Medulla oblongata (tissue), 1 donor: ENCODE measurements around the gene CHCHD6.
A peak's percentile ranks its signal among the peaks of the same experiment; 100 is the strongest.

Source experiments
- DNase-seq: peaks from one replicate; pipeline ENCODE4 v3.0.0-alpha.2; 2015; ENCODE audit errors: extremely low spot score

The CHCHD6 gene

GRCh38 chr3:126939733-126940132 lies 235.7 kb downstream of the CHCHD6 start:
- DNase-seq = no peak

DNA sequence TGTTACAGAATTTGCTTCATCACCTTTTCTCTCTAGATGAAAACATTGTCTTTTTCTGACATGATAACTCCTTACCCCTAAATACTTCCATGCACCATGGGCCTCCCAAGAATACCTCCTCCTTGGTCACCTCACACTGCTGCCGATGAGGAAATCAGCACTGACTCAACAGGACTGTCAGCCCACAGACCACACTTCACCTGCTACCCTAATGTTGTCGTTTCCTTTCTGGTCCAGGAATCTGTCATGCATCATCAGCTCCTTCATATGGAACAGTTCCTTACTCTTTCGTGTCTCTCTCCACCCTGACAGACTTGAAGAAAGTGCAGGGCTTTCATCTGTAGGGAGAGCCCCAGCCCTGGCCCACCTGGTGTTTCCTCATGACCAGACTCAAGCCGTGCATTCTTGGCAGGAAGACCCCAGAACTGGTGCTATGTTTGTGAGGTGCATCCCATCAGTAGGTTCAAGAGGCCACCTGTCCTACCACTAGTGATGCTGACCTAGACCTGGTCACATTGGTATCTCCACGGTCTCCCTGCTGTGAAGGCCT lies 237.8 kb downstream of the CHCHD6 start:
- no peak for DNase-seq

- no peak for DNase-seq
These were observed 240.3 kb downstream of the CHCHD6 start for GRCh38 chr3:126944089-126944965.

DNA sequence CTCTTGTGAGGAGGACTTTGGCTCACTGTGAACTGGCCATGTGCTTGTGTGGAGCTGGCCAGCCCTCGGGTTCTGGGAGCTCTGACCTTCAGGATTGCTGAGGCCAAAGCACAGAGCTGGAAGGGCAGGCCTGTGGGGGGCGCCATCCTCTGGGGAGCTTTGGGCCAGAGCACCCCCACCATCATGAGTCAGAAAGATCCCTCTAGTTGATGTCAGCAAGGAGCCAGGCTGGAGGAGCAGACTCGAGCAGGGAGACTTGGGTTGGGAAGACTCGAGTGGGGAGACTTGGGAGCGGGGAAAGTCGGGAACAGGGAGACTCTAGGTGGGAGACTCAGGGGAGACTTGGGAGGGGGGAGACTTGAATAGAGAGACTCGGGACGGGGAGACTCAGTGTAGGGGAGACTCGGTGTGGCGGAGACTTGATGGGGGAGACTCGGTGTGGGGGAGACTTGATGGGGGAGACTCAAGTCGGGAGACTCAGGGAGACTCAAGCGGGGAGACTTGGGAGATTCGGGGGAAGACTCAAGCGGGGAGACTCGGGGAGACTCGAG lies 241.2 kb downstream of the CHCHD6 start:
- no peak for DNase-seq

DNA sequence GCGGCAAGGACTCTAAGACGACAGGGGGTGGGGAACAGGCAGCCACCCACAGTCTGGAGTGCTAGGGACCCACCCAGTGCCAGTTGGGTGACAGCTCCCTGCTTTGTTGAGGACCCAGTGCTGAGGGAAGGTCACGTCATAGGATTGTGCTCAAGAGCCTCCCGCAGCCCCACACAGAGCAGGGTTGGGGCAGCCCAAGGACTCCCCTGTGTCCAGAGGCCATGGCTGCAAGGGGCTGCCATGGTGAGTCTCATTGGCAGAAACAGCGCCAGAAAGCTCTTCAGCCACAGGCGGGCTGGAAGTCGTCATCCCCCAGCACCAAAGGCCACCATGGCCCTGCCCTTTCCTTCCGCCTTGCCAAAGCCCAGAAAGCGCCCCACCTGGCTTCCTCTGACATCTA lies 241.9 kb downstream of the CHCHD6 start:
- no peak for DNase-seq

GRCh38 chr3:126946405-126946804 lies 242.4 kb downstream of the CHCHD6 start:
- no peak for DNase-seq

GRCh38 chr3:126947429-126947828 lies 243.4 kb downstream of the CHCHD6 start:
- peak; percentile 66 for DNase-seq

DNA sequence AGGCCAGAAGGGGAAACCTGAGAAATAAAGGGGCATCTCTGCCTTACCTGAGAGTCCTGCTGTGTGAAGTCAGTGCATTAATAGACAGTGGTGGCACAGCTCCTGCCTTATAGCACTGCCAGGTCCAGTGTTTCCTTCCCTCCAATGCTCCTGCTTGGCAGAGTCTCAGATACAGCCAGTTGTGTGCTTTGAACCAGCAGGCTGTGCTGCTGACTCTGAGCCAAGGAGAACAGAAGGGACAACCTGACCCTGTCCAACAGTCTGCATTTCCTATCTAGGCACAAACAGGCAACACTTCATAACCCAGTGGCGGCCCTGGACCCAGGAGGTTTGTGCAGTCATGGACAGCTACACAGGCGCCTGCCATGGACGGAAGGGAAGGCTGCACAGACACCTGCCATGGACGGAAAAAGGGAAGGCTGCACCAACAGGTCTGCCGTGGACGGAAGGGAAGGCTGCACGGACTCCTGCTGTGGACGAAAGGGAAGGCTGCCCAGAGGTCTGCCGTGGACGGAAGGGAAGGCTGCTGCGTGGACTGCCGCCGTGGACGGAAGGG lies 245.0 kb downstream of the CHCHD6 start:
- DNase-seq = no peak

DNA sequence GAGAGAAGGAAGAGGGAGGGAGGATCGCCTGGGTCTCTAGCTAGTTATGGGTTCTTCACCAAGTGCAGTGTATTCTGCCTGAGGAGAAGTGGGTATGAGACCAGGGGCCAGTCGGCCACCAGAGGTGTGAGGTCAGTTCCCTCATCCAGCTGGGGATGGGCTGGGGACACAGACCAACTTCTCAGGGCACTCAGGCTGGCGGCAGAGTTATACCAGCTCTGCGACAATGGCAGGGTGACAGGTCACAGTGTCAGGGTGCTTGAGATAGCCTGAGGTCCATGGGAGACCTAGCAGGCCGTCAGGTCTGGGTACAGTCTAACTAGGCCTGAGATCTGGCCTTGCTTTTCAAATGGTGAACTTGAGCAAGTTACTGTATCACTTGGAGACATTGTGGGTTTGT lies 247.5 kb downstream of the CHCHD6 start:
- no peak for DNase-seq

- DNase-seq = no peak
These were observed 248.4 kb downstream of the CHCHD6 start for GRCh38 chr3:126952261-126952982.

DNA sequence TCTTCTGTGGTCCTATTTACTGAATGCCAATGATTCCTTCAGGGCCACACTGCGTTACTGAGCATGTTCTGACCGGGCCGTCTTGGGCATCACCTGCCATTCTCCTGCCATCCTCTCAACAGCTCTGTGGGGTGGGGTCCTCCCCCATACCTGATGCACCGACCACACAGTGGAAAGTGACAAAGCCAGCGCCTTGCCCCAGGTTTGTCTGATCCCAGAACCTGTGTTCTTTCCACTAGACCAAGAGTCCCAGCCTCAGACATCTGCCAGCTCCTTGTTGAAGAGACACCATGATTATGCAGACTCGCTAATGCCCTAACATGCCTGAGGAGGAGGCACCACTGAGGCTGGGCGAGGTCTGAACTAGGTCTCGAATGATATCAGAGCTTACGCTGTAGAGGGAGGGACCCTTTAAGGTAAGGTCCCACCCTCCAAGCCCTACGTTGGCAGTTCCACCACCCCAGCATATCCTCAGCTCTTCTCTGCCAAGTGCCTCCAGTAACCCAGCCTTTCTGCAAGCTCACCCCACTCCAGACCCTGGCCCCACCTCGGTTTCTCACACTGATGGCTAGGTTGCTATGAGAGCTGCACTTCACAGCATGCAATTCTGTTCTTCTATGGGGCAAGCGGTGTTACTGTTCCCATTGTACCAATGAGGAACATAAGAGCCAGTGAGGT lies 249.1 kb downstream of the CHCHD6 start:
- no peak for DNase-seq

DNA sequence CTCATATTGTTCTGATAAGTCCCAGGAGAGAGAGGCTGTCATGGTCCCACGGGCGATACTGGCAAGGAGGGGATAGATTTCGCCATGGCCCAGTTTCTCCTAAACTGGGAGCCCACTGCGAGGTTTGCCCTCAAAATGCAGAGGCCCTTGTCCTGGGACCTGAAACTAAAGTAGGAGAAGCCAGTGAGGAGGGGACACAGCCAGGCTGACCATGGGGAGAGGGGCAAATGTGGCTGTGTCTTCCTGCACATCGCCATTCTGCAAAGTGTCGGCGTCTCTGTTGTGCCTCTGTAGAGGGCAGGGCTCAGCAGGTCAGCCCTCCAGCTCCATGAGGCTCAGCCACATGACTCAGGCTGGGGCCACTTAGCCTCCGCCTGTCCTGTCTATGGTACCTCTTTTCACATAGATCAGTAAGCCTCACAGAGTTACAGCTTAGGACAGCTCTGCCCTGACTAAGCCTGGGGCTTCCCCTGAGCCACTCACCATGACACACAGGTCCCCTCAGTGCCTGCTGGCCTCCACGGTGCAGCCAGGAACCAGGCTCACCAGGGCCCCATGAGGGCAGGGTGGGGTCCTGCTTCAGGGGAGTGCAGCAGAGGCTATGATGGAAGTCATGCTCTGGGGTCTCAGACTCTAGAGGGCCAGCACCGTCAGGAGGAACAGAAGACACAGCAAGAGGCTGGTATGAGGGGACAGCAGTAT lies 250.3 kb downstream of the CHCHD6 start:
- no peak for DNase-seq

DNA sequence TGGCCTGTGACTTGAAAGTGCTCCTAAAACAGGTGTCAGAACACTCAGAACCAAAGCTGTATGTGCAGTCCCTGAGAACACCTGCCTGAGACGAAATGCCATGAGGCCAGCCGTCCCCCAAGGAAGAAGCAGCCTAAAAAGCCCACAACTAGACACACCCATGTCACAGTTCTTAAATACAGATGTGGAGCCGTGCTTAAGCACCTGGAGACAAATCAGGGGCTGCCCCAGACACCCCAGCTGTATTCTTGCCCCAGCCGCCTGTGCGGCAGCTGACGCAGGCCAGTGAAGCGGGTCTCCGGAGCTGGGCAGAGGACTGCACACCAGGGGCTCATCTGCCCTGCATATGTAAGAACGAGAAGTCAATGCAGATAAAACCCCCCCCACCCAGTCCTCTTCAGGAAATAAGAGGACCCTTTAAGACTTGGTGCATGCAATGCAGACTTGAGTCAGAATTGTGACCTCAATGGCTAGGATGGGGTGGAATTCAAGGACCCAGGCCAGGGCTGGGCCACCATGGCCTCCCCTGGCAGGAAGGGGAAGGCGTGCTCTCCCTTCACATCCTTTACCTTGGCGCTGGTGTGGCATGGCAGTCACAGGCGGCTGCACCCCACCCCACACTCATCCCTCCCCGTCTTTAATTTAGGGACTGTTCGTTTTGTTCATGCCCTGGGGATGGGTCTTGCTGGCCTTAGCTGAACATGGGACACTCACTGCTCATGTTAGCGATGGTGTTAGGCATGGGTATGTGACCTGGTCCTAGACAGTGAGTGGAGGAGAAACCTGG lies 251.2 kb downstream of the CHCHD6 start:
- no peak for DNase-seq

DNA sequence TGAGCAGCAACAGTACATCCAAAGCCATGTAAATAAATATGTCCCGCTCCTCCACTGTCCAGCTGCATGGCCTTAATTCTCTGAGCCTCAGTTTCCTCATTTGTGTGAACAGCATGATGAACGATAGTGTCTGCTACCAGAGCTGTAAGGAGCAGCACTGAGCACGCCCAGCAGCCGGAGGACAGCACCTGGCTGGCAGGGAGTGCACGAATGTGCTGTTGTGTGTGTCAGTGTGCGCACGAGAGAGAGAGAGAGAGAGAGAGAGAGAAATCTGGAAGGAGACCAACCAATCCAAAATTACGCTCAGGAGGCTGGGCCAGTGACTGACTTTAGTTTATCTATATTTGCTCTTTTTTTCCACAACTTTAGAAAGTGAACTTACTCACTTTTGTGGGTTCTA lies 252.3 kb downstream of the CHCHD6 start:
- no peak for DNase-seq

- no peak for DNase-seq
These were observed 253.0 kb downstream of the CHCHD6 start for GRCh38 chr3:126956866-126957650.

- no peak for DNase-seq
These were observed 254.0 kb downstream of the CHCHD6 start for GRCh38 chr3:126957776-126958637.

DNA sequence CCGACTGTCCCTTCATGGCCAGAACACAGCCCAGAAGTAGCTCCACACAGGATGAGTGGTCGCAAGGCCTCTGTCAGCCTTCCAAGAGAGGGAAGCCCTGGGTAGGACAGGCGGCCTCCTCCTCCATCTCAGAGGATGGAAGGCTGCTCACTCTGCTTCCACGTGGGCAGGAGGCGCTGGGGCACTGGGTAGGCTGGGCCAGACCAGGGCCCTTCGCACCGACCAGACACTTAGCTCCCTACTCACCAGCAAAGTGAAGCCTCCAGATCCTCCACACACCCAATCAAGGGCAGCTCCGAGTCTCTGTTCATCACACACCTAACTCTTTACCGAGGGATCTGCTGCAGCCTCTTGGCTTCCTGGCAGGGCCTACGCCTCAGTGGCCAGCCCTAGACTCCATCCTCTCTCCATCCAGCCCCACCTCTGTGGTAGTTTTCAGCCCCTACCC lies 254.6 kb downstream of the CHCHD6 start:
- no peak for DNase-seq
